K562 (cell line): ENCODE measurements around the gene PHF5A.

ENCODE experiments used
- CREB3 ChIP-seq: fragments of 450-650 bp; conservative IDR thresholded peaks from 2 replicates; pipeline ENCODE4 v1.6.1; 2016; ENCODE audit warnings: missing genetic modification characterization, low read depth, mild to moderate bottlenecking, missing compliant biosample characterization, moderate library complexity
- JUNB ChIP-seq: fragments of 450-650 bp; formaldehyde crosslinking; conservative IDR thresholded peaks from 2 replicates; pipeline ENCODE4 v1.4.0; 2020; ENCODE audit warnings: mild to moderate bottlenecking
- POLR2AphosphoS5 ChIP-seq: IDR thresholded peaks from 2 replicates; pipeline ENCODE4 v1.6.1; 2011; ENCODE audit warnings: mild to moderate bottlenecking, low read depth, low read length, moderate library complexity; ENCODE audit not compliant: control insufficient read depth, insufficient read depth
- SMAD2 ChIP-seq: fragments of 150-350 bp; IDR thresholded peaks from 2 replicates; pipeline ENCODE4 v1.6.1; 2014; ENCODE audit warnings: low read depth, mild to moderate bottlenecking, low read length
- ZEB2 ChIP-seq: fragments of 450-650 bp; IDR thresholded peaks from 2 replicates; pipeline ENCODE4 v1.6.1; 2016
- ZNF263 ChIP-seq: sonication (generic); formaldehyde crosslinking; IDR thresholded peaks from 2 replicates; pipeline ENCODE4 v1.8.0; 2022; ENCODE audit warnings: mild to moderate bottlenecking, missing genetic modification reagents, borderline replicate concordance
- ZNF449 ChIP-seq: fragments of 250-450 bp; sonication (Bioruptor Pico); IDR thresholded peaks from 2 replicates; pipeline ENCODE4 v1.8.0; 2022; ENCODE audit warnings: moderate library complexity, mild to moderate bottlenecking, inconsistent platforms
- TF ChIP-seq, protein P1 (sequence below): sonication (generic); formaldehyde crosslinking; IDR thresholded peaks from 2 replicates; pipeline ENCODE4 v1.8.0; 2022; ENCODE audit warnings: missing genetic modification reagents, mild to moderate bottlenecking, borderline replicate concordance

DNA sequence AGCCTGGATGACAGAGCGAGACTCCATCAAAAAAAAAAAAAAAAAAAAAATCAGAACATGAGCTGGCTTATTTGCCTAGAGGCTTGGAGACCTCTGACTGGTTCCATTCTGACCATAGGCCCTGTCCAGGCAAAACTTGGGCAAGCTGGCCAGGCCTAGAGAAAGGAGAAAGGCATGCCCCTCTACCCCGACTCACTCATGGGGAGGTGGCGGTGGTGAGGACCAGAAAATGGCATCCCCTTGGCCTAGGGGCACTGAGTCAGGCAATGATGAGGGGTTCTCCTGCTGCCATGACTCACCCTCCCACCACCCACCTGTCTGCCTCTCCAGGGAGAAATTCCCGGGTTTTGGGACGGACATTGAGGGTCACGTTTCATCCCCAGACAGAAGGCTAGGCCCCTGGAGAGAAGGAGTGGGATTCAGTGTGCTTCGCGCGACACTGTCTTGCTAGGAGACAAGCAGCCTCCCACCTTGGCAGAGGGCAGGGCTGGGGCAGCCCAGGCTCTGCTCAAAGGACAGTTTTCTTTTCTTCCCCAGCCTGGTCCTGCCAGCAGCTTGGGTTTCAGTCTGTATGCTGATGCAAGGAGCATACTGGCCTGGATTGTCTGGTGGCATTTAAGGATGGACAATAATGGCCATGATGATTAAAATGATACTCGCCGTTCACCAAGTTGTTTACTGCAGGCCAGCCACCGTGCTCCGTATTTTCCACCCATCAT lies 39.1 kb downstream of the PHF5A start:
- no peak for TF ChIP-seq JUNB
- TF ChIP-seq, protein P1, sequence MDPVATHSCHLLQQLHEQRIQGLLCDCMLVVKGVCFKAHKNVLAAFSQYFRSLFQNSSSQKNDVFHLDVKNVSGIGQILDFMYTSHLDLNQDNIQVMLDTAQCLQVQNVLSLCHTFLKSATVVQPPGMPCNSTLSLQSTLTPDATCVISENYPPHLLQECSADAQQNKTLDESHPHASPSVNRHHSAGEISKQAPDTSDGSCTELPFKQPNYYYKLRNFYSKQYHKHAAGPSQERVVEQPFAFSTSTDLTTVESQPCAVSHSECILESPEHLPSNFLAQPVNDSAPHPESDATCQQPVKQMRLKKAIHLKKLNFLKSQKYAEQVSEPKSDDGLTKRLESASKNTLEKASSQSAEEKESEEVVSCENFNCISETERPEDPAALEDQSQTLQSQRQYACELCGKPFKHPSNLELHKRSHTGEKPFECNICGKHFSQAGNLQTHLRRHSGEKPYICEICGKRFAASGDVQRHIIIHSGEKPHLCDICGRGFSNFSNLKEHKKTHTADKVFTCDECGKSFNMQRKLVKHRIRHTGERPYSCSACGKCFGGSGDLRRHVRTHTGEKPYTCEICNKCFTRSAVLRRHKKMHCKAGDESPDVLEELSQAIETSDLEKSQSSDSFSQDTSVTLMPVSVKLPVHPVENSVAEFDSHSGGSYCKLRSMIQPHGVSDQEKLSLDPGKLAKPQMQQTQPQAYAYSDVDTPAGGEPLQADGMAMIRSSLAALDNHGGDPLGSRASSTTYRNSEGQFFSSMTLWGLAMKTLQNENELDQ (CRISPR knock-in tag): no peak
- no peak for TF ChIP-seq ZEB2
- no peak for TF ChIP-seq SMAD2
- TF ChIP-seq ZNF449 (CRISPR knock-in tag): no peak
- no peak for TF ChIP-seq ZNF263 (CRISPR knock-in tag)
- no peak for TF ChIP-seq POLR2AphosphoS5
- no peak for TF ChIP-seq CREB3 (tag)
